Transverse colon (tissue), 4 donors: ENCODE measurements around the gene BSPH1.

Experiments
- POLR2A ChIP-seq: fragments of 450-650 bp; IDR thresholded peaks from one replicate; pipeline ENCODE4 v1.6.1; 2016; ENCODE audit warnings: antibody characterized with exemption, mild to moderate bottlenecking, moderate library complexity
- POLR2AphosphoS5 ChIP-seq, 3 donors: sonication (generic); formaldehyde crosslinking; IDR thresholded peaks; one replicate each; pipeline ENCODE4 v1.6.1; 2016; ENCODE audit warnings: antibody characterized with exemption in 3 of 3
- TF ChIP-seq, protein P1 (sequence below), 5 experiments: fragments of 200-600 bp in 3 of 5; fragments of 450-650 bp in 2 of 5; sonication (generic) in 3 of 5; IDR thresholded peaks; 1 replicate in 2 of 5; 2 replicates in 3 of 5; pipeline ENCODE4 v1.5.1; 2016 to 2017; ENCODE audit warnings: antibody characterized with exemption in 5 of 5, inconsistent platforms in 3 of 5, mild to moderate bottlenecking in 2 of 5, moderate library complexity in 1 of 5

DNA sequence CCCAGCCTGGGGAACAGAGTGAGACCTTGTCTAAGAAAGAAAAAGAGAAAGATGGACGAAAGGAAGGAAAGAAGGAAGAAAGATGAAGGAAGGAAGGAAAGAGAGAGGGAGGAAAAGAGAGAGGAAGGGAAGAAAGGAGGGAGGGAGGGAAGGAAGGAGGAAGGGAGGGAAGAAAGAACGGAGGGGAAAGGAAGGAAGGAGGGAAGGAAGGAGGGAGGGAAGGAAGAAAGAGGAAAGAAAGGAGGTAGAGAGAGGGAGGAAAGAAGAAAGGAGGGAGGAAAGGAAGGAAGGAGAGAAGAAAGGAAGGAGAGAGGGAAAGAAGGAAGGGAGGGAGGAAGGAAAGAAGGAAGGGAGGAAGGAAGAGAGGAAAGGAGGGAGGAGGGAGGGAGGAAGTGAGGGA, 31.0 kb upstream of the BSPH1 start:
- TF ChIP-seq, protein P1, sequence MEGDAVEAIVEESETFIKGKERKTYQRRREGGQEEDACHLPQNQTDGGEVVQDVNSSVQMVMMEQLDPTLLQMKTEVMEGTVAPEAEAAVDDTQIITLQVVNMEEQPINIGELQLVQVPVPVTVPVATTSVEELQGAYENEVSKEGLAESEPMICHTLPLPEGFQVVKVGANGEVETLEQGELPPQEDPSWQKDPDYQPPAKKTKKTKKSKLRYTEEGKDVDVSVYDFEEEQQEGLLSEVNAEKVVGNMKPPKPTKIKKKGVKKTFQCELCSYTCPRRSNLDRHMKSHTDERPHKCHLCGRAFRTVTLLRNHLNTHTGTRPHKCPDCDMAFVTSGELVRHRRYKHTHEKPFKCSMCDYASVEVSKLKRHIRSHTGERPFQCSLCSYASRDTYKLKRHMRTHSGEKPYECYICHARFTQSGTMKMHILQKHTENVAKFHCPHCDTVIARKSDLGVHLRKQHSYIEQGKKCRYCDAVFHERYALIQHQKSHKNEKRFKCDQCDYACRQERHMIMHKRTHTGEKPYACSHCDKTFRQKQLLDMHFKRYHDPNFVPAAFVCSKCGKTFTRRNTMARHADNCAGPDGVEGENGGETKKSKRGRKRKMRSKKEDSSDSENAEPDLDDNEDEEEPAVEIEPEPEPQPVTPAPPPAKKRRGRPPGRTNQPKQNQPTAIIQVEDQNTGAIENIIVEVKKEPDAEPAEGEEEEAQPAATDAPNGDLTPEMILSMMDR (IDR thresholded peaks at IDR 0.05): no peak
- TF ChIP-seq POLR2A (no peak), POLR2AphosphoS5 (IDR thresholded peaks at IDR 0.05) (no peak)
